C4-2B (cell line): Measurements from ENCODE around the gene PFAS.

Source experiments
- ZFX ChIP-seq: fragments of 450-650 bp; IDR thresholded peaks from 2 replicates; pipeline ENCODE4 v1.6.1; 2017
- TF ChIP-seq, protein P1 (sequence below): fragments of 450-650 bp; conservative IDR thresholded peaks from 2 replicates; pipeline ENCODE4 v1.5.1; 2017; ENCODE audit warnings: mild to moderate bottlenecking

DNA sequence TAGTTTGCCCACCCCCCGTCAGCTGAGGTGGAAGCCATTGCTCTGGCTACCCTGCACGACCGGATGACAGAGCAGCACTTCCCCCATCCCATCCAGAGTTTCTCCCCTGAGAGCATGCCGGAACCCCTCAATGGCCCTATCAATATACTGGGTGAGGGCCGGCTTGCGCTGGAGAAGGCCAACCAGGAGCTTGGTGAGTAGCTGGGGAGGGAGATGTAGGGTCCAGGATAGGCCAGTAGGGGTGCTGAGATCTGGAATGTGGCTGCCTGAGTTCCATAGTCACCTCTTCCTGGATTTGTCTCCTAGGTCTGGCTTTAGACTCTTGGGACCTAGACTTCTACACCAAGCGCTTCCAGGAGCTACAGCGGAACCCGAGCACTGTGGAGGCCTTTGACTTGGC is 6.4 kb downstream of the PFAS start:
- TF ChIP-seq, protein P1, sequence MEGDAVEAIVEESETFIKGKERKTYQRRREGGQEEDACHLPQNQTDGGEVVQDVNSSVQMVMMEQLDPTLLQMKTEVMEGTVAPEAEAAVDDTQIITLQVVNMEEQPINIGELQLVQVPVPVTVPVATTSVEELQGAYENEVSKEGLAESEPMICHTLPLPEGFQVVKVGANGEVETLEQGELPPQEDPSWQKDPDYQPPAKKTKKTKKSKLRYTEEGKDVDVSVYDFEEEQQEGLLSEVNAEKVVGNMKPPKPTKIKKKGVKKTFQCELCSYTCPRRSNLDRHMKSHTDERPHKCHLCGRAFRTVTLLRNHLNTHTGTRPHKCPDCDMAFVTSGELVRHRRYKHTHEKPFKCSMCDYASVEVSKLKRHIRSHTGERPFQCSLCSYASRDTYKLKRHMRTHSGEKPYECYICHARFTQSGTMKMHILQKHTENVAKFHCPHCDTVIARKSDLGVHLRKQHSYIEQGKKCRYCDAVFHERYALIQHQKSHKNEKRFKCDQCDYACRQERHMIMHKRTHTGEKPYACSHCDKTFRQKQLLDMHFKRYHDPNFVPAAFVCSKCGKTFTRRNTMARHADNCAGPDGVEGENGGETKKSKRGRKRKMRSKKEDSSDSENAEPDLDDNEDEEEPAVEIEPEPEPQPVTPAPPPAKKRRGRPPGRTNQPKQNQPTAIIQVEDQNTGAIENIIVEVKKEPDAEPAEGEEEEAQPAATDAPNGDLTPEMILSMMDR, result no peak
- no peak for TF ChIP-seq ZFX
